NCI-H1694 treated with DMSO at 0.1 percent for 48 hours (cell line): ENCODE results near the gene MFSD12.

Experiments
- DNase-seq: peaks from one replicate; lab custom pipeline; 2025; lab: John Stamatoyannopoulos, UW

MFSD12 gene

GRCh38 chr19:3506384-3507340 is 50.7 kb downstream of the MFSD12 start:
- DNase-seq: no peak

- peak; percentile 87 for DNase-seq
Observed at GRCh38 chr19:3505598-3506383, 51.6 kb downstream of the MFSD12 start, which contains the start of gene FZR1. Gene FZR1 (plus strand): TSS chr19:3506311. CDS start chr19:3522990, 16,679 bp downstream.

GRCh38 chr19:3504735-3505134 is 52.7 kb downstream of the MFSD12 start:
- DNase-seq: no peak

- no peak for DNase-seq
Observed at GRCh38 chr19:3503036-3503572, 54.3 kb downstream of the MFSD12 start.

GRCh38 chr19:3501780-3502179 is 55.6 kb downstream of the MFSD12 start:
- no peak for DNase-seq

GRCh38 chr19:3500429-3501101 is 56.8 kb downstream of the MFSD12 start, which contains the start of gene DOHH:
Gene DOHH (minus strand): TSS chr19:3500674. CDS start chr19:3496814, 3,860 bp downstream.
- peak; percentile 93 for DNase-seq

GRCh38 chr19:3499738-3500428 is 57.5 kb downstream of the MFSD12 start:
- no peak for DNase-seq

GRCh38 chr19:3497757-3498520 is 59.4 kb downstream of the MFSD12 start:
- no peak for DNase-seq

- DNase-seq: no peak
Observed at GRCh38 chr19:3496392-3497273, 60.8 kb downstream of the MFSD12 start.

- DNase-seq: no peak
Observed at GRCh38 chr19:3494559-3494958, 62.8 kb downstream of the MFSD12 start.
